ENCODE results near the gene UBE2Q1.
"Not testable (repeated sequence)": the region's sequence is repeated elsewhere in the genome, so short reads cannot be mapped to it uniquely, and the experiment has no call there.

The UBE2Q1 gene

DNA sequence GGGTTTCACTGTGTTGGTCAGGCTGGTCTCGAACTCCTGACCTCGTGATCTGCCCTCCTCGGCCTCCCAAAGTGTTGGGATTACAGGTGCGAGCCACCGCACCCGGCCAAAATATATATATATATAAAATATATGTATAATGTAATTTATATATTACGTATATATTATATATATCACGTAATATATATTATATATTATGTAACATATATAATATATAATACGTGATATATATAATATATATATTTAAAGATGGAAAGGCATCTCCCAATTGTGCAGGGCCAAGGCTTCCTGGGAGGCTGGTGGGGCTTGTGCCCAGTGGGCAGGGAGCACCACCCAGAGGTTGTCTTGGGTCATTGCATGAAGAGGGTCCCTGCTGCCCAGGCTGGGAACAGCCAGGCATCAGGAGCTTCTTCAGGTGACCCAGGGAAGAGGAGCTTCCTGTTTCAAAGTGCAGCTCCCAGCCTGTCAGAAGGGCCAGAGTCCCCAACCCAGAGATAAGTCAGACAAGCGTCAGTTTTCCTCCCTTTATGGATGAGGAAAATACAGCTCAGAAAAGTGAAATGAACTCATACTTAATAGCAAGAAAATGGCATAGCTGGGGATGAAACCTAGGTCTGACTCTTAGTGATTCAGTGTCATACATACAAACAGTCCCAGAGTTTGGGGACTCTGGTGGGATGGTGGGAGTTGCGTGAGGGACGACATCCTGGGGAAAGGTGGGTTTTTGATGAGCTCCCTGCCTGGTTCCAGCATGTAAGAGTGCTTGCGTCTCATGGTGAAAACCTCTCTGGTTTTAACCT, 12.0 kb downstream of the UBE2Q1 start:
- peak; percentile 55 to 69 (median 59) for TF ChIP-seq CTCF (IDR thresholded peaks at IDR 0.05; ENCODE audit: unreplicated experiment in 3 of 3)
- no peaks in the 10 kb centered on the region for H3K9me3 Mint-ChIP-seq
- H3K27me3 Mint-ChIP-seq (ENCODE audit: low read depth) = peaks cover 14% of the 10 kb centered on the region
- no peak overlapping the region for H3K4me3 Mint-ChIP-seq
- peaks cover 10% of the 10 kb centered on the region for H3K4me1 Mint-ChIP-seq
- peaks cover 27% of the 10 kb centered on the region for H3K36me3 Mint-ChIP-seq (ENCODE audit: low read depth)
- peak overlapping the region in 1 of 3 experiments; percentile 15 for H3K27ac Mint-ChIP-seq

- Mint-ChIP-seq H3K27me3 (ENCODE audit: low read depth) (peaks cover 41% of the 10 kb centered on the region), H3K27ac (no peak overlapping the region), H3K9me3 (no peaks in the 10 kb centered on the region), H3K36me3 (ENCODE audit: low read depth) (no peaks in the 10 kb centered on the region), H3K4me1 (no peaks in the 10 kb centered on the region), H3K4me3 (no peak overlapping the region)
- no peak for TF ChIP-seq CTCF (IDR thresholded peaks at IDR 0.05; ENCODE audit: unreplicated experiment in 3 of 3)
Measured at GRCh38 chr1:154541231-154541630, 17.2 kb downstream of the UBE2Q1 start.

DNA sequence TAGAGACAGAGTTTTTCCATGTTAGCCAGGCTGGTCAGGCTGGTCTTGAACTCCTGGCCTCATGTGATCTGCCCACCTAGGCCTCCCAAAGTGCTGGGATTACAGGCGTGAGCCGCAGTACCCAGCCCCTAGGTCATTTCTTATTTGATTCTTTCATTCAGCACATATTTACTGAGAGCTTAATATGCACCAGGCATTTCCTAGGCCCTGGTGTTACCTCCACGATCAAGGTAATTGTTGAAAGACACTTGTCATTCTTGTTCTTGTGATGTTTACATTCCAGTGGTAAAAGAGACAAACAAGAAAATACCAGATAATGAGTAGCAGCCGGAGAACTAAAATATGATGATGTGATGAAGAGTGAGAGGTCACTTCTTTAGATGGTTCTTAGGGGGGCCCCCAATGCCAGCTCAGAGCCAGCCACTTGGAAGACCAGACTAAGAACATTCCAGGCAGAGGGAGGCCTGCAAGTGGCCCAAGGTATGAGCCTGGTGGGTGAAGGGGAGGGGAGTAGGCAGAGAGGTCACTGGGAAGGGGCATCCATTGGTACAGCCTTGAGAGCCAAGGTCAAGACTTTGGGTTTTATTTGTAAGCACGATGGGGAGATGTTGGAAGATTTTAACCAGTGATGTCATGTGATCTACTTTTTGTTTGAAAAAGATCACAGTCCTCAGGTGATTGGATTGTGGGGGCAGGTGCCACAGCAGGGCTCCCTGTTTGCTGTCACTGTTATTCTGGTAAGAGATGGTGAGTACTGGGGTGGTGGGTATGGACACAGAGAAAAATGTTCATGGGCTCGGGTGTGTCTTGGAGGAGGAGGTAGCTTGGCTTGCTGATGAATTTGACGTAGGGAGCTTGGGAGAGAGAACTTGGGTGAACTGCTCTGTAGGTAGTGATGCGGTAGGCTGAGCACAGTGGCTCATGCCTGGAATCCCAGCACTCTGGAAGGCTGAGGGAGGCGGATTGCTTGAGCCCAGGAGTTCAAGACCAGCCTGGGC, 18.7 kb downstream of the UBE2Q1 start:
- Mint-ChIP-seq H3K4me1 (no peaks in the 10 kb centered on the region), H3K27ac (no peak overlapping the region), H3K36me3 (ENCODE audit: low read depth) (no peaks in the 10 kb centered on the region), H3K9me3 (peaks cover 4% of the 10 kb centered on the region), H3K4me3 (no peak overlapping the region), H3K27me3 (ENCODE audit: low read depth) (peaks cover 48% of the 10 kb centered on the region)
- no peak for TF ChIP-seq CTCF (IDR thresholded peaks at IDR 0.05; ENCODE audit: unreplicated experiment in 3 of 3)

- peaks cover 4% of the 10 kb centered on the region for H3K9me3 Mint-ChIP-seq
- H3K4me3 Mint-ChIP-seq = no peak overlapping the region
- peaks cover 46% of the 10 kb centered on the region for H3K27me3 Mint-ChIP-seq (ENCODE audit: low read depth)
- no peaks in the 10 kb centered on the region for H3K4me1 Mint-ChIP-seq
- no peak overlapping the region for H3K27ac Mint-ChIP-seq
- no peak for TF ChIP-seq CTCF (IDR thresholded peaks at IDR 0.05; ENCODE audit: unreplicated experiment in 3 of 3)
- H3K36me3 Mint-ChIP-seq (ENCODE audit: low read depth) = no peaks in the 10 kb centered on the region
Measured at GRCh38 chr1:154536570-154536969, 21.9 kb downstream of the UBE2Q1 start.

DNA sequence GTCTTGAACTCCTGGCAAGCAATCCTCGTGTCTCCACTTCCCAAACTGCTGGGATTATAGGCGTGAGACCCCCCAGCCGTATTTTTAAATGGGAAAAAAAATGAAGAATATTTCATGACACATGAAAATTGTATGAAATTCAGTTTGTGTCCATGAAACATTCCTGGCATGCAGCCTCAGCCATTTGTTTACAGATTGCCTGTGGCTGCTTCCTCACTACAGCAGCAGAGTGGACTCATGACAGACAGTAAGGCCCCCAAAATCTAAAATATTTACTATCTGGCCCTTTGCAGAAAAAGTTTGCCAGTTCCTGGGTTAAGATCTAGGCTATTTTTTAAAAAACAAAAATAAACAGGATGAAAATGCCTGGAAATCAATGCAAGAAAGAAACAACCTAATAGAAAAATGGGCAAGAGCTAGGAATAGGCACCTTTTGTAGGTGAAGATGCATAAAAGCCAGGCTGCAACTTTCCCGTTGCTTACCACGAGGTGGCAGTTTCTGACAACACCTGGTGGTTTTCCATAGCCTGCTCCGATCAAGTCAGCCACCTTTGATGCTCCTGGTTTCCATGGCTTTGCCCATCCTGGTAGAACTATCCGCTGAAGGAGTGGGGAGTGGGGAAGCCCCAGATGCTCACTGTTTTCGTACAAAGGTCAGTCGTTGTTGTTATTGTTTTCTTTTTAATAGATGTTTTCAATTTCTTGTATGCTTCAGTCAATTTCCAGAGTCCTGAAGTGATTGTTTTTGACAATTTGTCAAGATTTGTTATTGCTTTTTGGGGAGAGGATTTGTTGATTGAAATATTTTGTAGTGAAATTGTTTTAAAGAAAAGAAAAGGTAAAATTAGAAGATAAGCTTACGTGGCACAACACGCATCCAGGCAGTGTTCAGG, 24.3 kb downstream of the UBE2Q1 start:
- Mint-ChIP-seq H3K4me1 (no peaks in the 10 kb centered on the region), H3K4me3 (no peak overlapping the region), H3K27ac (no peak overlapping the region), H3K36me3 (ENCODE audit: low read depth) (no peaks in the 10 kb centered on the region), H3K27me3 (ENCODE audit: low read depth) (peaks cover 34% of the 10 kb centered on the region), H3K9me3 (peaks cover 4% of the 10 kb centered on the region)
- TF ChIP-seq CTCF (IDR thresholded peaks at IDR 0.05; ENCODE audit: unreplicated experiment in 3 of 3) = peak; percentile 41 to 51 (median 47)

DNA sequence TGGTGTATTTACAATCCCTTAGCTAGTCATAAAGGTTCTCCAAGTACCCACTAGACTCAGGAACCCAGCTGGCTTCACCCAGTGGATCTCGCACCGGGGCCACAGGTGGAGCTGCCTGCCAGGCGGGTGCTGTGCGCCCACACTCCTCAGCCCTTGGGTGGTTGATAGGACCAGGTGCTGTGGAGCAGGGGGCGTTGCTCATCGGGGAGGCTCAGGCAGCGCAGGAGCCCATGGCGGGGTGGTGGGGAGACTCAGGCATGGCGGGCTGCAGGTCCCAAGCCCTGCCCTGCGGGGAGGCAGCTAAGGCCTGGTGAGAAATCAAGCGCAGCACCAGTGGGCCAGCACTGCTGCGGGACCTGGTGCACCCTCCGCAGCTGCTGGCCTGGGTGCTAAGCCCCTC, 26.5 kb downstream of the UBE2Q1 start:
- not testable (repeated sequence) for H3K27ac Mint-ChIP-seq; H3K4me3 Mint-ChIP-seq; H3K36me3 Mint-ChIP-seq (ENCODE audit: low read depth); H3K4me1 Mint-ChIP-seq; H3K9me3 Mint-ChIP-seq
- H3K27me3 Mint-ChIP-seq (ENCODE audit: low read depth) = peaks cover 23% of the 10 kb centered on the region

Measured in nephron (organoid).